ENCODE data around the gene SMPD3.

The SMPD3 gene

GRCh38 chr16:68351463-68351862, 96.8 kb downstream of the SMPD3 start:
- no peak for DNase-seq

- DNase-seq: no peak
Measured at GRCh38 chr16:68350813-68351350, 97.4 kb downstream of the SMPD3 start.

GRCh38 chr16:68349838-68350410, 98.4 kb downstream of the SMPD3 start:
- DNase-seq: no peak

- DNase-seq: no peak
Measured at GRCh38 chr16:68348639-68349445, 99.5 kb downstream of the SMPD3 start.

- no peak for DNase-seq
Measured at GRCh38 chr16:68347605-68348004, 100.7 kb downstream of the SMPD3 start.

GRCh38 chr16:68346892-68347480, 101.3 kb downstream of the SMPD3 start:
- DNase-seq: no peak

GRCh38 chr16:68345958-68346635, 102.2 kb downstream of the SMPD3 start:
- no peak for DNase-seq

GRCh38 chr16:68345351-68345810, 102.9 kb downstream of the SMPD3 start:
- no peak for DNase-seq

GRCh38 chr16:68344252-68344651, 104.1 kb downstream of the SMPD3 start:
- no peak for DNase-seq

- DNase-seq: no peak
Measured at GRCh38 chr16:68343137-68343536, 105.2 kb downstream of the SMPD3 start.

- DNase-seq: no peak
Measured at GRCh38 chr16:68342620-68343019, 105.7 kb downstream of the SMPD3 start.

- no peak for DNase-seq
Measured at GRCh38 chr16:68339214-68339613, 109.1 kb downstream of the SMPD3 start.

GRCh38 chr16:68338326-68339119, 109.8 kb downstream of the SMPD3 start:
- no peak for DNase-seq

- DNase-seq: no peak
Measured at GRCh38 chr16:68335175-68335574, 113.1 kb downstream of the SMPD3 start.

GRCh38 chr16:68332411-68333121, 115.7 kb downstream of the SMPD3 start:
- no peak for DNase-seq

GRCh38 chr16:68331879-68332410, 116.4 kb downstream of the SMPD3 start:
- no peak for DNase-seq

GRCh38 chr16:68328860-68329390, 119.4 kb downstream of the SMPD3 start:
- no peak for DNase-seq

- peak; percentile 75 for DNase-seq
Measured at GRCh38 chr16:68328151-68328859, 120.0 kb downstream of the SMPD3 start.

- DNase-seq: no peak
Measured at GRCh38 chr16:68324780-68325357, 123.4 kb downstream of the SMPD3 start.

- no peak for DNase-seq
Measured at GRCh38 chr16:68324336-68324735, 124.0 kb downstream of the SMPD3 start.

All from activated CD4-positive, alpha-beta T cell treated with anti-CD3 and anti-CD28 coated beads, Interleukin-2, amount 50 U/mL, for 4 hours (primary cell).